WI38 (cell line): ENCODE measurements around the gene PSMA1.
A peak's percentile ranks its signal among the peaks of the same experiment; 100 is the strongest.

Experiments used
- H3K4me3 ChIP-seq: 2 replicates; pipeline ENCODE4 v1.5.1; 2011; ENCODE audit warnings: low read depth, mild to moderate bottlenecking, control low read depth, low read length
- TF ChIP-seq, protein P1 (sequence below): IDR thresholded peaks from 2 replicates; pipeline ENCODE4 v1.5.1; 2012; ENCODE audit warnings: low read depth, mild to moderate bottlenecking, control low read depth, low read length

PSMA1 gene

GRCh38 chr11:14529951-14530350, 9.8 kb upstream of the PSMA1 start:
- TF ChIP-seq, protein P1, sequence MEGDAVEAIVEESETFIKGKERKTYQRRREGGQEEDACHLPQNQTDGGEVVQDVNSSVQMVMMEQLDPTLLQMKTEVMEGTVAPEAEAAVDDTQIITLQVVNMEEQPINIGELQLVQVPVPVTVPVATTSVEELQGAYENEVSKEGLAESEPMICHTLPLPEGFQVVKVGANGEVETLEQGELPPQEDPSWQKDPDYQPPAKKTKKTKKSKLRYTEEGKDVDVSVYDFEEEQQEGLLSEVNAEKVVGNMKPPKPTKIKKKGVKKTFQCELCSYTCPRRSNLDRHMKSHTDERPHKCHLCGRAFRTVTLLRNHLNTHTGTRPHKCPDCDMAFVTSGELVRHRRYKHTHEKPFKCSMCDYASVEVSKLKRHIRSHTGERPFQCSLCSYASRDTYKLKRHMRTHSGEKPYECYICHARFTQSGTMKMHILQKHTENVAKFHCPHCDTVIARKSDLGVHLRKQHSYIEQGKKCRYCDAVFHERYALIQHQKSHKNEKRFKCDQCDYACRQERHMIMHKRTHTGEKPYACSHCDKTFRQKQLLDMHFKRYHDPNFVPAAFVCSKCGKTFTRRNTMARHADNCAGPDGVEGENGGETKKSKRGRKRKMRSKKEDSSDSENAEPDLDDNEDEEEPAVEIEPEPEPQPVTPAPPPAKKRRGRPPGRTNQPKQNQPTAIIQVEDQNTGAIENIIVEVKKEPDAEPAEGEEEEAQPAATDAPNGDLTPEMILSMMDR, result no peak
- no peak overlapping the region for H3K4me3 ChIP-seq

DNA sequence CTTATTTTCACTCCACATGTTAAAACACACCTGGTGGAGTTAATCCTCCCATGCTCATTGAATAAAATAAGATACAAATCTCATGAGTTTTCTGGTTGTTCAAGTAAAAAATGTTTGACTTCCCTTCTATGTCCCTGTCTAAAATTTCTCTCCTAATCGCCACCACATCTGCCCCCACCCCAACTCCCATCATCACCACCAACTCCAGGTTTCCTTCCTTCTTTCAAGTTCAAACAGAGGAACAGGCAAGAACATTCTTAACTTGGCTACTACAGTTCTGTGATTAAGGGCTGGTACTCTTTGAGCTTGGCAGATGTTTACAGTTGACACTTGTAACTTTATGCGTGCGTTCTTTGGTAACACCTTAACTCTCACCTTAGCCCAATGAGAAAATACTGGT, 9.1 kb upstream of the PSMA1 start:
- TF ChIP-seq, protein P1, result no peak
- no peak overlapping the region for H3K4me3 ChIP-seq

GRCh38 chr11:14522801-14523200, 2.6 kb upstream of the PSMA1 start:
- no peak overlapping the region for H3K4me3 ChIP-seq
- TF ChIP-seq, protein P1, result no peak

DNA sequence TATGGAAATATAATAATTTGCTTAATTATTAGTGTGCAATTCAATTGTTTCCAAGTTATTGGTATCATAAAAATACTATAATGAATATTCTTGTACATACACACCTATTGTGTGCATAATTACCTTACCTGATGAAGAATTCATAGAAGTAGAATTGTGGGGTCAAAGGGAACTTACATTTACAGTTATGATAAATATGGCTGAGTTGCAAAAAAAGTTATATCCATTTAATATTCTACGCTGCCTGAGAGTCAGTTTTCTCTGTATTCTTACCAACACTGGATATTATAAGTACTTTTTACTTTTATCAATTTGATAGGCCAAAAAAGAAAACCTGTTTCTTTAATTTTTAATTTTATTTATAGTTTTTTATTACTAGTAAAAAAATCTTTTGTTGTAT, 2.1 kb upstream of the PSMA1 start:
- TF ChIP-seq, protein P1, result no peak
- no peak overlapping the region for H3K4me3 ChIP-seq

DNA sequence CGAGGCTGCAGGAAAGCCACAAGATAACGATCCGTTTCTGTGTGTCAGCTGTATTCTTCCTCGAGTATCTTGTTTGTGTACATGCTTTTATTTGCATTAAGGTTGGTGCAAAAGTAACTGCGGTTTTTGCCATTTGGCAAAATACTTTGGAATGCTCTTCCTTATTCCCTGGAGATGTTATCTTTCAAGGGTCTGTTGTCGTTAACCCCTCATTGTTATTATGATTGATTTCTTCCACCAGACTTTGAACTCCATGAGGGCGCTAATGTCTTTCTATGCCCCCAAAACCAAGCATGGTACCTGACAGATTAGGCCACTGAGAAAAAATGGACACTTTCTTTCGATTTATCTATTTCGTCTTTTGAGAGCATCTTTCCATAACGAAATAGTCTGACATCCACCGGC, 563 bp upstream of the PSMA1 start:
- peak overlapping the region; percentile 99 for H3K4me3 ChIP-seq
- TF ChIP-seq, protein P1, result no peak

DNA sequence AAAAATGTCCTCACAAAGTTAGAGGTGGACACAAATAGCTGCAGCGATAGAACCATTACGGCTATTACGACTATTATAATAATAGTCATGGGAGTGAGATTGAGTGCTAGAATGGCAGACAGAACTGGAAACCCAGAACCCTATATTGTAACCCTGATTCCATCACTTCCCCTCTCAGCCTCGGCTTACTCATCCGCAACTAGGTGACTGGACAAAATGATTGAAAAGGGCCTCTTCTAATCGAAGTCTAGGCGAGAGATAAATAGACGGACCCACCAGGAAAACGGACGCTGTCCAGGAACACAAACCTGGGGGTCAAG, 629 bp downstream of the PSMA1 start:
- peak overlapping the region; percentile 99 for H3K4me3 ChIP-seq
- TF ChIP-seq, protein P1, result no peak

GRCh38 chr11:14518820-14519219, 1.4 kb downstream of the PSMA1 start:
- peak overlapping the region; percentile 99 for H3K4me3 ChIP-seq
- TF ChIP-seq, protein P1, result no peak

DNA sequence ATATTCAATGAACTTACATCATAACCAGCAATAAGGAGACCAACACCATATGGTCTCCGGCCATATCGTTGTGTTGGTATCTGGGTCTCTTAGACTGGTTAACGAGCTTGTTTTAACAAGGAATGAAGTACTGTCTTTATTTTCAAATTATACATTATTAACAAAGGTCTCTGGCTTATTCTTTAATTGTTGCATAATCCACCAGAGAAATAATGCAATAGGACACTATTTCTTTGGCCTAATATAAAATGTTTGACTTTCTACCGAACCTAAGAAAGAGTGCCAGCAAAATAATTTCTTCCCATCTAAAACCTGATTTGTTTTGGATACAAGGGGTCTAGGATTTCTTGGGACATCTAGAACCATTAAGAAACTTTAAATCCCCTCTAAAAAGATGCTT, 6.4 kb downstream of the PSMA1 start:
- TF ChIP-seq, protein P1, result no peak
- H3K4me3 ChIP-seq, result no peak overlapping the region
